Activated CD8-positive, alpha-beta memory T cell treated with anti-CD3 and anti-CD28 coated beads, Interleukin-2, amount 50 U/mL, for 24 hours (primary cell): Measurements from ENCODE around the gene SDR42E2.
"Not testable (repeated sequence)": the region's sequence is repeated elsewhere in the genome, so short reads cannot be mapped to it uniquely, and the experiment has no call there.

ENCODE experiments used
- DNase-seq: peaks from one replicate; pipeline ENCODE4 v3.0.0-alpha.2; 2020; ENCODE audit errors: extremely low read depth

Gene SDR42E2

DNA sequence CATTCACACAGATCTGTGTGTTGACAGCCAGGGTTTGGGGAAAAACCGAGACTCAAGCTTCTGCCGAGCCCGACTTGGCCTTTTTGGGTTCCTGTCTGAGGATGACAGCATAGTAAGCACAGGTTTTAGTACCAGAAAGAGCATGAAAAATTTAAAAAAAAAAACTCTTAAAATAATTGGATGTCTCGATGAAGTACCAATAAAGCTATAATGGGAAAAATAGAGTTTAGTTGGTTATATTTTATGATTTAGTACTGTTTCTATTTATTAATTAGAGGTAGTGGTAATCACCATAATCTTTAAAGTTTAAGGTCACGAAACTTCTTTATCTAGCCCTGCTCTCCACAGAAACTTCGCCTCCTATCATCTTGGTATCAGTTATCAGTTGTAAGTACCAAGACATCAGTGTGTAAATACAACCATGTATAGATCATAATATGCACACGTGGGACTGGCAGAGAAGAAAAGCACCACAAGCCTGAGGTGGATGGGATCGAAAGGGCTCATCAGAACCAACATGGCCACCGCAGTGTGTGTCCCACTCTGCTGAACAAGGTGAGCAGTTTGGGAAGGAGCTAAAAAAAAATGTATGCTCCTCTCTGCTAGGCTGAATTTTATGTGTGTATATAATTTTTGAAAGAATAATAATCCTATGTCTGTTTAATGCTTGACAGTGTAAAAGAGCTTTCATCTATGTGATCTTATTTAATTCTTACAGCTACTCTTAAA, 29.4 kb downstream of the SDR42E2 start:
- no peak for DNase-seq

DNA sequence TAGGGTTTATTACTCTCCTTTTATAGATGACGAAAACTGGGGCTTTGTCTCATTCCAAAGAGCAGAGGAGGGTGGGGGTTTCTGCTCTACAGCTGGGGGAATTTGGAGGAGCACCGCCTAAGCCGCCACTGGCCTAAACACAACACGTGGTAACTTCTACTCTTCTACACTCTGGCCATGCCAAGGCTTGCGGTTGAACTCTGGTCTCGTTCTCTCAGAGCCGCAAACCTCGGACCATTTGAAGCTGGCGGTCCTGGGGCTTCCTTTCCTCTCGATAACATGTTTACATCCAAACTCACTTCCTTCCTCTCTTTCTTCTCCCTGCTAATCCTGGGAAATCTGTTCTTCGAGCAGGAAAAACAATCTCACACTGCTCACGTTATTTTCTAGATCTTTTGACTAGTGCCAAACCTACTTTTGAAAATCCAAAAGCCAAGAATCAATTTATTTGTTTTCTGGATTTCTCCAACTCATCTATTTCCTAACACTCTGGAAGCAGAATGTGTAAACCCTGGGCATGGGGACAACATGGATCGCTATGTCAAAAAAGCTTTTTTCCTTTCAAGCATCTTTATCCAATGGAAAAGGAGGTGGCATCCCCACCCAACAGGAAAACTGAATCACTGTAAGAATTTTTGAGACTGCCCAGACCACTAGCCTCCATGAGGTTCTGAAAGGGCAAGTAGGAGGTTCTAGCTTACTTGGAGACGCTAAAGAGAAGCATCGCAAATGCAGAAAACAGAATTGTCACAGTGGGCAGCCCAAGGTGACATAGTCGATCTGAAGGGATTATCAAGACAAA, 30.2 kb downstream of the SDR42E2 start:
- no peak for DNase-seq

DNA sequence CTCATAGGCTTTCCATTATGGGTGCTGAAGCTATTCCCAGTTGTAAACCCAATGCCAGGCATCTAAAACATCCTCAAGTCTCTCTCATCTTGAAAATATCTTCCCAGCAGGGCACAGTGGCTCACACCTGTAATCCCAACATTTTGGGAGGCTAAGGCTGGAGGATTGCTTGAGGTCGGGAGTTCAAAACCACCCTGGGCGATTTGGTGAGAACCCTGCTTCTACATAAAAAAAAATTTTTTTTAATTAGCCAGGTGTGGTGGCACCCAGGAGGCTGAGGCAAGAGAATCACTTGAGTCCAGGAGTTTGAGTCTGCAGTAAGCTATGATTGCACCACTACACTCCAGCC, 30.7 kb downstream of the SDR42E2 start:
- DNase-seq: no peak

DNA sequence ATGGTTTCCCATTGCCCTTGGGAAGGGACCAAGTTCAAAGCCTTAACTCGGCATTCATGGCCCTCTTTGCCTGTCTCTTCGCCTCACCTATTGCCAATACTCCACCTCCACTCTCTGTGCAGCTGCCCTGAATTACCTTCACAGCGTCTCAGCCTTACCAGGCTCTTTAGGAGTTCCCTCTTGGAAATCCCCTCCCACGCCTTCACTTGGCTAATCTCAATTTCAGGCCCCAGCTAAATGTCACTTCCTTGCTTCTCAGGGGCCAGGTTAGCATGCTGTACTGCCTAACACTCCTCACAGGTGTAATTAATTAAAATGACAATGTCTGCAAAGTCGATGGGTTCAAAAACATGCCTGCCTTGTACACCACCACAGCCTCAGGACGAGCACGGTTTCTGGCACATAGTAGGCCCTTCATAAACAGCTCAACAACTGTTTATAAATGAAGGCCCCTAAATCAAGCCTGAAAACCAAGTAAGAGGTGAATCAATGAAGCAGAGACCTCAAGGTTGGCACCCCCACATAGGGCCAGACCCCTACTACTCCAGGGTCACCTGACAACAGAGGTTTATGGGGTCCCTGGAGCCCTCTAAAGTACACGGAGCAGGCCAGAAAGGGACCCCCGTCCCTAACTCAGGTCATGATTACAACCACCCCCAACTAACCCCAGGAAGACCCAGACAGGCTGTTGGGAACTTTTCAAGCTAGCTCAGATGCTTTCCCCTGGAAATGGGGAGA, 32.6 kb downstream of the SDR42E2 start:
- DNase-seq: no peak

DNA sequence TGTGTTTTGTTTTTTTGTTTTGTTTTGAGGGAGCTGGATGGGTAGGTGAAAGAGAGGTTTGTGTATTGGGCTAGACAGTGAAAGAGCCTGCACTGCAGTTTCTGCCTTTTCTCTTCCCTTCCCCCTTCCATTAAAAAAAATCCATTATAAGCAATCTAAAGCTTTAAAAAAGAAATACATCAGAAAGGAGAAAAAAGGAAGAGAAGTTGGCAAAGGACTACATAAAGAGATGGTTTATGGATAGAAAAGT, 33.1 kb downstream of the SDR42E2 start:
- DNase-seq: no peak

DNA sequence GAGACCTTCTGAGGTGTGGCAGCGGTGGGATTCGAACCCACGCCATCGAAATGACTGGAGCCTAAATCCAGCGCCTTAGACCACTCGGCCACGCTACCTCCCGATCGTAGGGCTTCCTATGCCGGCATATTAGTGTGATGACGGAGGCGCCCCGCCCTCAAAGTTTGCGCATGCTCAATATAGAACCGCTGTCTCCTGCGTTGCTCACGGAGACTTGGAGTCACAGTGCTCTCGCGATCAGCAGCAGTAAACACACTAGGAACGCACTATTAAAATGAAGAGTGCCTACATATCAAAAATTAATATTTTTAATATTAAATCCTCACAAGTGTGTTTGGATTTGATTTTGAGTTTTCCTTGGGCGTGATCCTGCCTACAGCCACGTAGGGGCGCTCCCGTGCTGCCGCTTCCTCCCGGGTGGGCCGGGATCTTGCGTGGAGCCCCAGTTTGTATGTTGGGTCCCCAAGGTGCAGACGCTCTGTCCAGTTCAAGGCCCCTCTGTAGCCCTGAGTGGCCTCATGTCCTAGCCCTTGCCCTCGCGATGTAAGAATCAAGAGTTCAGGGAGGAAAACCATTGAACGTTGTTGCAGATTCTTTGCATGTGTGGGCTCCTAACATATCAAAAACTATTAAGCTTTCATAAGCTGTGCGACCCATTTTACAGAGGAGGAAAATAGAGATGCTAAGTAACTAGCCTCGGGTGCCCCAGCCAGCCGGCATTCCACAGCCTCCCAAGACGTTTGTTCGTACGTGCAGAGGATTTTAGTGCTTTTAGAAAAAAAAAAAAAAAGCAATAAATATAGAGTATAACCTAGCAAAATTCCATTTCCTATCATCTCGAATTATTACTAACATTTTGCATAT, 33.6 kb downstream of the SDR42E2 start:
- peak; percentile 72 for DNase-seq

DNA sequence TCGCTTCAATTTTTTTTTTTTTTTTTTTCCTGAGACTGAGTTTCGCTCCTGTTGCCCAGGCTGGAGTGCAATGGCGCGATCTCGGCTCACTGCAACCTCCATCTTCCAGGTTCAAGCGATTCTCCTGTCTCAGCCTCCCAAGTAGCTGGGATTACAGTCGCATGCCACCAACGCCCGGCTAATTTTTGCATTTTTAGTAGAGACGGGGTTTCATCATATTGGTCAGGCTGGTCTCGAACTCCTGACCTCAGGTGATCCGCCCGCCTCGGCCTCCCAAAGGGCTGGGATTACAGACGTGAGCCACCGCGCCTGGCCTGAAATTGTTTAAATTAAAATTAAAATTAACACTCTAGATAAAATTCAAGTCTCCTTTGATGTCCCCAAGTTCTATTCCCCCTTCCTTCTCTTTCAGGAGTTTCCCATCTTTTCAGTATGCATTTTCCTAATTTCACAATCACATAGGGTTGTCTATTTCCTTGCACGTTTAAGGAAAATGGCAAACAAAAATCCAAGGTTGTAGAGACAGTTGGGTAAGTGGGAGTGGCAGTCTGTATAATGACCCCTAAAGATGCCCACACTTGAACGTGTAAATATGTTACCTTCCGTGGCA, 34.4 kb downstream of the SDR42E2 start:
- DNase-seq: not testable (repeated sequence)

DNA sequence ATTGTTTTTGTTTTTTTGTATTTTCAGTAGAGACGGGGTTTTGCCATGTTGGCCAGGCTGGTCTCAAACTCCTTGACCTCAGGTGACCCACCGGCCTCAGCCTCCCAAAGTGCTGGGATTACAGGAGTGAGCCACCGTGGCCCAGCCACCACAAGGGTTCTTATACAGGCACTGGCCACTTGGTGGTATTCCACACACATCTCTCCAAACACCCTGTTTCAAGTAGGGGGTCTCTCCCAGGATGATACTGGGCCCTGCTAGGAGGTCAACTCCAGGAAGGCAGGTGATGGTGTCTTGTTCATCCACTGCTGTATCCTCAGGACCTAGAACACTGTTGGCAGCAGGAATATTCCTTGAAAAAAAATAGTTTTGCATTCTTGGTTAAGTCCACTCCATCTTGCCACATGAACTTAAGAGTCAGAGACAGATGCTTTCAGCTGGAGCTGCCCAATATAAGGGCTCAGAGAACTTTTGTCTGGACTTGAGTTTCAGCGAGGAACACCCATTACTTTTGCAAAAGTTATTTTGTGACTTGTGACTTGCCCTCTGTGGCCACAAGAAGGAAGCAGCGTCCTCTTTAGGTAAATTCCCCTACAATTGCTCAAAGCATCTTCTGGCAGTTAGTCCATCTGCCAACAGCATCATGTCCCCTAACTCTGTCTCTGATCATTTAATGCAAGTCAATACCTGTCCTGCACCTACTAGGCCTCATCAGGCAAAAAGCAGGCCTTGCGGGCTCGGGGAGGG, 36.4 kb downstream of the SDR42E2 start:
- DNase-seq: no peak

DNA sequence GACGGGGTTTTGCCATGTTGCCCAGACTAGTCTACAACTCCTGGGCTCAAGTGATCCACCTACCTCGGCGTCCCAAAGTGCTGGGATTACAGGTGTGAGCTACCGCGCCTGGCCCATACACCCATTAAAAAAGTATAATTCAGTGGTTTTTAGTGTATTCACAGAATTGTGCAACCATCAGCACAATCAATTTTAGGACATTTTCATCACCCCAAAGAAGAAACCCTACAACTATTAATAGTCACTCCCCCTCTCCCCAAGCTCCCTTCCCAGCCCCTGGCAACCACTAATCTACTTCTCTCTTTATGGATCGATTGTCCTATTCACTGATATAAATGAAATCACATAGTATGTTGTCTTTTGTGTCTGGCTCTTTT, 39.9 kb downstream of the SDR42E2 start:
- DNase-seq: no peak

DNA sequence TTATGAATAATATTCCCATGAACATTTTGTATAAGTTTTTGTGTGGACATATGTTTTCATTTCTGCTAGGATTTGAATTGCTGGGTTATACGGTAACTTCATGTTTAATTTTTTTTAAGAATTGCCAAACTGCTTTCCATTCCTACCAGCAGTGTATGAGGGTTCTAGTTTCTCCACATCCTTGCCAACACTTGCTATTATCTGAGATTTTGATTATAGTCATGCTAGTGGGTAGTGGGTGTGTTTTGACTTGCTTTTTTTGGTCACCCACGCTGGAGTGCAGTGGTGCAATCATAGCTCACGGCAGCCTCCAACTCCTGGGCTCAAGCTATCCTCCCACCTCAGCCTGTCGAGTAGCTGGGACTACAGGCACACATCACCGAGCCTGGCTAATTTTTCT, 40.8 kb downstream of the SDR42E2 start:
- no peak for DNase-seq

DNA sequence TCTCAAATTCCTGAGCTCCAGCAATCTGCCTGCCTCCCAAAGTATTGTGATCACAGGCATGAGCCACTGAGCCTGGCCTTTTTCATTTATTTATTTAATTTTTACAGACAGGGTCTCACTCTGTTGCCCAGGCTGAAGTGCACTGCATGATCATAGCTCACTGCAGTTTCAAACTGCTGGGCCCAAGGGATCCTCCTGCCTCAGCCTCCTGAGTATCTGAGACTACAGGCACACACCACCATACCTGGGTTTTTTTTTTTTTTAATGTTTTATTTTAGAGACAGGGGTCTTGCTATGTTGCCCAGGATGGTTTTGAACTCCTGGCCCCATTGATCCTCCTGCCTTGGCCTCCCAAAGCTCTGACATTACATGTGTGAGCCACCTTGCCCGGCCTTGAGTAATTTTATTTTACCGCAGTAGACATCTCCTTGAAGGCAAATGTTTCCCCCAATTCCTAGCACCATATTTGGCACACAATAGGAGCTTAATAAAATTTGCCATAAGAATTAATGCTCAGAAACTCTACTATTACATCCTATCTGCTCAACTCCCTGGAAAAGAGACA, 41.9 kb downstream of the SDR42E2 start:
- DNase-seq: no peak

DNA sequence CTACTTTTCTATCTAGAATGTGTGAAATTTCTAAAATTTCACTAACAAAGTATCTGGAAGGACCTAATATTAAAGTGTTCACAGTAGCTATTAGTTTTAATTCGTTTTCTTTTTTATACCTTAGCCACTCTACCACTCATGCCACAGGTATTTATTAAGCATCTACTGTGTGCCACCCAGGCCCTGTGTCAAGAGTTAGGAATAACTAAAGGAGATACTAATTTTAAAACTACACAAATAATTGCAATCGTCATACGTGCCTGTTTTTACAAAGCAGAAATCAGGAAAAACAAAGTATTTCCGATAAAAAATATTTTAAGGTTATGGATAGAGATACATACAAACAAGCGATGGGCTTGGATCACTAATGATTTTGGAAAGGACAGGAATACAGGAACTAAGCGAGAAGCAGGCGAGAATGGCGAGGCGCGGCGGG, 43.3 kb downstream of the SDR42E2 start:
- DNase-seq: no peak

DNA sequence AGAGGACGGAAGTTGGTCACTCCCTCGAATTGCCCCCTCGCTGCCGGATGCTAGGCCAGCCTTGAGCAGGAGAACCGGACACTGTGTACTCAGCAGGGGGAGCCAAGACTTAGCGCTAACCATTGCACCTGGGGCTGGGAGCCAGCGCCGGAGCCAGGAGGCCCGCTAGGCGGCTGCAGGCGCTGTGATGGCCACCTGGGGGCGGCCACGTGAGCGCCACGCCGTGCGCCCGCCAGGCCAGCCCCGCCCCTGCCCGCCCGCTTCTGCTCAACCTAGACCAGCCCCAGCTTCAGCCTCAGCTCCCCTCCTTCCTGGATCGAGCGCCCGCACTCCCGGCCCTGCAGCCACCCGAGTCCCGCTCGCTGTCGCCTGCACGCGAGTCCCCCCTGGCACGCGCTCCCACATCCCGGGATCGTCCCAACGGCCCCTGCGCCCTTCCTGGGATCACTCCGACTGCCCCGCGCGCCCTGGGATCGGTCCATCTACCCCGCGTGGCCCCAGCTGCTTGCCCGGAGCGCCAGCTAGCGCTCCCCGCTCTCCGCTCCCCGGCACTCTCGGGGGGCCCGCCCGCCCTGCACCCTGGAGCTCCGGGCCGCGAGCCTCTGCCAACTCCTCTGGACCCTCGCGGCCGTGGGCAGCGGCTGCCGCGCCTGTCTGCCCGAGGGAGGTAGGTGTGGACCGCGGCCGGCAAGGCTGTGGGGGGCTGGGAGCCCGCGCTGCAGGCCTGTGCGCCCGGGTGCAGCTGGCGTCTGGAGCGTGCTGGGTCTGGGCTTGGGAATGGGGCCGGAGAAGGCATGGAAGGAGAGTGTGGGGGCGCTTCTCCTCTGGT, 43.9 kb downstream of the SDR42E2 start, which contains the start of gene EEF2K:
TSS of gene EEF2K (plus strand) at position 266 of the 829 bp plus-strand sequence. CDS start 19,452 bp downstream, outside the sequence.
- DNase-seq: peak; percentile 50

DNA sequence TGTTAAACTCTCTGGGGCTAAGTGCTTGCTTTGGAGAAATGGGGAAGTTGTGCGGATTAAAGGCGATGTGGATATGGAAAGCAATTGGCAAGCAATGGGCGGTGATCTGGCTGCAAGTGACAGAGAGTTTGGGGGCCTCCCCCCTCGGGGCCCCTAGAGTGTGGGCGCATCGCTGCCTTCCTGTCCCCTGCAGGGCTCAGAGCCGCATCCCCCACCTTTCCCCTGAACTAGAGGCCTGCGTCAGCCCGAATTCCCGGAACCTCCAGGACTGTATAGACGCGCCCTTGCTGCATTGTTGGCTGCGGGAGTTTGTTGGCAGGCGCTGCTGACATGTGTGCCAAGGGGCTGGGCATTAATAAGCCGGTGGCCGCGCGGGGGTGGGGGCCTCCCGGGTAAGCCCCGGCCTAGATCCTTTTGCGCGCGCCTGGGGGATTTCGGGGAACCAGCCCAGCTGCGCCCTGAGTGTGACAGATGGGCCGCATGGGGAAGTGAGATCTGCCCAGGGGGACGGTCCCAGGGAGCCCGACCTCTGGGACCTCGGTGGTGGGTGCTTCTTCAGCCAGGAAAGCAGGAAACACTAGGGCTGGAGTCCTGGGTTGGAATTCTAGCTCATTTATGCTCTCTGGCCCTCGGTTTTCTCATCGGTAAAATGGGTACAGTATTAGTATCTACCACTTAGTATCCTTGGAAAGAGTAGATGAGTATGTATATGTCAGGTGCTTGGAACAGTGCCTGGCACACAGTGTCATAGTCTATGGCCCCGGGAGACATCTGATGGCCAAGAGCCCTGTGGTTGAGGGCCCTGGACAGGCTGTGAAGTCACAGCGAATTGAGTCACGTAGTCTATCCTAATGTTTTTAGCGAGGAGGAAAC, 44.8 kb downstream of the SDR42E2 start:
- DNase-seq: peak; percentile 49

DNA sequence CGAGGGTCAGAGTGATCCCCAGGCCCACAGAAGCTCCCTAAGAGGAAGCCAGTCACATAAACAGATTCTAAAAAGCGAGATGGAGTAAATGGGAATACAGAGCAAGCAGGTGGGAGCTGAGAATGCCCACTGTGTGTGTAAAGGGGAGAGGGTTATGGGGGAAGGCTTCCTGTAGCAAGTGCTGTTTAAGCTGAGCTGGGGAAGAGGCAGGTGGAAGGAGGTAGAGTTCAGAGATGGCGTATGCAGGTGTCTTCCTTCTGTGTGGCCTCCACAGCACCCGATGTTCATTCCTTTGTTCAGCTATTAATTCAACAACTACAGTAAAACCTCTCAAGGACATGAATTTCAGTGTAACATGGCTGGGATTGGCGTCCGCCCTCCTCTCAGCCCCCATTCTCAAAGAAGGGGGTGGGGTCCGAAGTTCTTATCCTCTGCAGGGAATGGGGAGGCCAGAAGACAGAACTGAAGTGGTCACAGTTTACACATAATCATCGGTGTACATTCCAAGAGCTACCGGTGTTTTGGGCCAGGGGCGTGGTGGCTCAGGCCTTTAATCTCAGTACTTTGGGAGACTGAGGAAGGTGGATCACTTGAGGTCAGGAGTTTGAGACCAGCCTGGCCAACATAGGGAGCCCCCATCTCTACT, 45.5 kb downstream of the SDR42E2 start:
- DNase-seq: no peak

DNA sequence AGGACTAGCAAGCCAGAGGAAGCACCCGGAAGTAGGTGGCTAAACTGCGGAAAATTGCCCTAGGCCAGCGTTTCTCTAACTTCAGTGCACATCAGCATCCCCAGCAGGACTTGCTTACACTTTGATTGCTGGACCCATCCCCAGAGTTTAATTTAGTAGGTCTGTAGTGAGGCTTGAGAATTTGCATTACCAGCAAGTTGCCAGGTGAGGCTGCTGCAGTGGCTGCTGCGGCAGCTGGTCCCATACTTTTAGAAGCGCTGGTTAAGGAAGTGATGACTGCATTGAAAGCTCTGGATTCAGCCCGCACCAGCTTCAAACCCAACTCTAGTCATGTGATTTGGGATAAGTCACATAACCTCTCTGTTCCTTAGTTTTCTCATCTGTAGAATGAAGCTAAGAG, 48.0 kb downstream of the SDR42E2 start:
- no peak for DNase-seq

DNA sequence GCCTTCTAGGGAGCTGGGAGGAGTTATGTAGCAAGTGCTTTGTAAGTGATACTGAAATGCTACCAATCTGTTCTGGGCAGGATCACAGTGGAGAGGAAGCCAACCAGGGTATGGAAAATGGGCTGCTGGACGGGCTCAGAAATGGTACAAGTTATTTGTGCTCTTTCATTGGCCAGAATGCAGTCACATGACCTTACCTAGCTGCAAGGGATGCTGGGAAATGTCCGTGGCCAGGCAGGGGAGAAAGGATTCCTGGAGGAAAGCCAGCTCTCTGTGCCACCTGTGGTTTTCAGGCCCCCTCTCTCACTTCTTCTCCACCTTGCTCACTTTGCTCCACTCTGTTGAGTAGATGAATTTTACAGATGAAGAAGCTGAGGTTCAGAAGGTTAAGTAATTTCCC, 48.5 kb downstream of the SDR42E2 start:
- DNase-seq: no peak

DNA sequence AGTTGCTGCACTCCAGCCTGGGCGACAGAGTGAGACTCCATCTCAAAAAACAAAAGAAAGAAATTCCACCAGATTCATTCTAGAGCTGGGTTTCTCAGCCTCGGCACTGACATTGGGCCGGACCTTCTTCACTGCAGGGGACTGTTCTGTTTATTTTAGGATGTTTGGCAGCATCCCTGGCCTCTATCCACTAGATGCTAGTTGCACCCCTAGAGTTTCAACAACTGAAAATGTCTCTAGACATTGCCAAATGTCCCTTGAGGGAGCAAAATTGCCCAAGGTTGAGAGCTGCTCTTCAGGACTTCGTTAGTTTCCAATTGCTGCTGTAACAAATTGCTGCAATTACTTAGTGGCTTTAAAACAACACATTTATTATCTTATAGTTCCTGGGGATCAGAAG, 50.9 kb downstream of the SDR42E2 start:
- no peak for DNase-seq
